ENCODE data around the gene TBC1D25. TPM values are rescaled to one million over a fixed set of nuclear protein-coding genes. Genes with fewer than 3 reads are reported as not detected.

TBC1D25 gene
- total RNA-seq, 2 experiments from 2014 or later: 26.7 to 30.5 TPM

- Histone ChIP-seq H3K4me3 (ENCODE audit: low read length) (no peak overlapping the region), H3K27me3 (ENCODE audit: control insufficient read depth in 1 of 2, insufficient read depth in 2 of 2, low read length in 2 of 2) (no peaks in the 10 kb centered on the region), H3K9me3 (ENCODE audit: control insufficient read depth in 1 of 2, insufficient read depth in 1 of 2, low read length in 2 of 2) (no peaks in the 10 kb centered on the region), H3K36me3 (ENCODE audit: insufficient read depth, low read length) (peaks cover 40% of the 10 kb centered on the region), H3K27ac (ENCODE audit: low read depth in 1 of 2, low read length in 2 of 2) (no peak overlapping the region), H3K4me1 (ENCODE audit: insufficient read depth, low read length) (no peaks in the 10 kb centered on the region)
- no peak for DNase-seq
- intact Hi-C loops (cut with DNase I, micrococcal nuclease): no loop called here
- no peak for TF ChIP-seq CTCF (IDR thresholded peaks at IDR 0.05)
- no peak overlapping the region for H3K27ac Mint-ChIP-seq
- H3K9me3 Mint-ChIP-seq: no peaks in the 10 kb centered on the region
- H3K36me3 Mint-ChIP-seq (ENCODE audit: low read depth): peaks cover 59% of the 10 kb centered on the region
- no peak overlapping the region for H3K4me3 Mint-ChIP-seq
- no peak for ATAC-seq (ENCODE audit: poor library complexity)
- POLR2A ChIA-PET: no interaction called here
- no peaks in the 10 kb centered on the region for H3K4me1 Mint-ChIP-seq (ENCODE audit: low read depth)
- CTCF ChIA-PET: no interaction called here
- no peaks in the 10 kb centered on the region for H3K27me3 Mint-ChIP-seq
Observed at GRCh38 chrX:48558271-48558670, 18.8 kb downstream of the TBC1D25 start.

- Mint-ChIP-seq H3K4me1 (ENCODE audit: low read depth) (no peaks in the 10 kb centered on the region), H3K36me3 (ENCODE audit: low read depth) (peaks cover 57% of the 10 kb centered on the region), H3K27me3 (no peaks in the 10 kb centered on the region), H3K9me3 (no peaks in the 10 kb centered on the region), H3K27ac (no peak overlapping the region), H3K4me3 (no peak overlapping the region)
- DNase-seq (no peak), ATAC-seq (ENCODE audit: poor library complexity) (no peak)
- ChIA-PET POLR2A (no interaction called here), CTCF (no interaction called here)
- intact Hi-C loops (cut with DNase I, micrococcal nuclease): no loop called here
- H3K27ac ChIP-seq (ENCODE audit: low read depth in 1 of 2, low read length in 2 of 2): no peak overlapping the region
- H3K4me1 ChIP-seq (ENCODE audit: insufficient read depth, low read length): no peaks in the 10 kb centered on the region
- TF ChIP-seq CTCF (IDR thresholded peaks at IDR 0.05): no peak
- H3K27me3 ChIP-seq (ENCODE audit: control insufficient read depth in 1 of 2, insufficient read depth in 2 of 2, low read length in 2 of 2): no peaks in the 10 kb centered on the region
- H3K9me3 ChIP-seq (ENCODE audit: control insufficient read depth in 1 of 2, insufficient read depth in 1 of 2, low read length in 2 of 2): no peaks in the 10 kb centered on the region
- H3K36me3 ChIP-seq (ENCODE audit: insufficient read depth, low read length): peaks cover 40% of the 10 kb centered on the region
- no peak overlapping the region for H3K4me3 ChIP-seq (ENCODE audit: low read length)
Observed at GRCh38 chrX:48559636-48560035, 20.1 kb downstream of the TBC1D25 start.

- Histone ChIP-seq H3K4me1 (ENCODE audit: insufficient read depth, low read length) (no peaks in the 10 kb centered on the region), H3K27me3 (ENCODE audit: control insufficient read depth in 1 of 2, insufficient read depth in 2 of 2, low read length in 2 of 2) (no peaks in the 10 kb centered on the region), H3K4me3 (ENCODE audit: low read length) (no peak overlapping the region), H3K36me3 (ENCODE audit: insufficient read depth, low read length) (peaks cover 36% of the 10 kb centered on the region), H3K27ac (ENCODE audit: low read depth in 1 of 2, low read length in 2 of 2) (no peak overlapping the region), H3K9me3 (ENCODE audit: control insufficient read depth in 1 of 2, insufficient read depth in 1 of 2, low read length in 2 of 2) (no peaks in the 10 kb centered on the region)
- H3K9me3 Mint-ChIP-seq: no peaks in the 10 kb centered on the region
- H3K27me3 Mint-ChIP-seq: no peaks in the 10 kb centered on the region
- H3K4me1 Mint-ChIP-seq (ENCODE audit: low read depth): no peaks in the 10 kb centered on the region
- ATAC-seq (ENCODE audit: poor library complexity) (no peak), DNase-seq (no peak)
- intact Hi-C loops (cut with DNase I, micrococcal nuclease): no loop called here
- H3K27ac Mint-ChIP-seq: no peak overlapping the region
- CTCF ChIA-PET: no interaction called here
- POLR2A ChIA-PET: no interaction called here
- H3K4me3 Mint-ChIP-seq: no peak overlapping the region
- H3K36me3 Mint-ChIP-seq (ENCODE audit: low read depth): peaks cover 53% of the 10 kb centered on the region
- no peak for TF ChIP-seq CTCF (IDR thresholded peaks at IDR 0.05)
Observed at GRCh38 chrX:48560056-48560455, 20.5 kb downstream of the TBC1D25 start.

Data from CD4-positive, alpha-beta T cell (primary cell).